ENCODE results near the gene COL6A5.
"Not testable (repeated sequence)": the region's sequence is repeated elsewhere in the genome, so short reads cannot be mapped to it uniquely, and the experiment has no call there.

The COL6A5 gene

GRCh38 chr3:130345487-130346079 is at the start of gene COL6A5:
Gene COL6A5 (plus strand): TSS chr3:130345672. CDS start chr3:130373639, 27,967 bp downstream.
- DNase-seq (ENCODE audit: low read depth in 2 of 2, low spot score in 1 of 2), result no peak

- no peak for DNase-seq (ENCODE audit: low read depth in 2 of 2, low spot score in 1 of 2)
Observed at GRCh38 chr3:130299531-130299930, 45.9 kb upstream of the COL6A5 start.

GRCh38 chr3:130300888-130301287 is 44.6 kb upstream of the COL6A5 start:
- no peak for DNase-seq (ENCODE audit: low read depth in 2 of 2, low spot score in 1 of 2)

- DNase-seq (ENCODE audit: low read depth in 2 of 2, low spot score in 1 of 2), result no peak
Observed at GRCh38 chr3:130310109-130310508, 35.4 kb upstream of the COL6A5 start.

GRCh38 chr3:130312374-130312773 is 33.1 kb upstream of the COL6A5 start:
- DNase-seq (ENCODE audit: low read depth in 2 of 2, low spot score in 1 of 2), result no peak

- no peak for DNase-seq (ENCODE audit: low read depth in 2 of 2, low spot score in 1 of 2)
Observed at GRCh38 chr3:130316169-130316568, 29.3 kb upstream of the COL6A5 start.

GRCh38 chr3:130323503-130323902 is 22.0 kb upstream of the COL6A5 start:
- DNase-seq (ENCODE audit: low read depth in 2 of 2, low spot score in 1 of 2), result no peak

GRCh38 chr3:130340766-130341165 is 4.7 kb upstream of the COL6A5 start:
- DNase-seq (ENCODE audit: low read depth in 2 of 2, low spot score in 1 of 2), result no peak

GRCh38 chr3:130341388-130341787 is 4.1 kb upstream of the COL6A5 start:
- DNase-seq (ENCODE audit: low read depth in 2 of 2, low spot score in 1 of 2), result no peak

GRCh38 chr3:130341882-130342281 is 3.6 kb upstream of the COL6A5 start:
- DNase-seq (ENCODE audit: low read depth in 2 of 2, low spot score in 1 of 2), result no peak

- DNase-seq (ENCODE audit: low read depth in 2 of 2, low spot score in 1 of 2), result no peak
Observed at GRCh38 chr3:130342821-130343661, 2.4 kb upstream of the COL6A5 start.

- not testable (repeated sequence) for DNase-seq (ENCODE audit: low read depth in 2 of 2, low spot score in 1 of 2)
Observed at GRCh38 chr3:130348258-130348657, 2.8 kb downstream of the COL6A5 start.

- DNase-seq (ENCODE audit: low read depth in 2 of 2, low spot score in 1 of 2), result no peak
Observed at GRCh38 chr3:130354430-130354829, 9.0 kb downstream of the COL6A5 start.

GRCh38 chr3:130374033-130374432 is 28.6 kb downstream of the COL6A5 start:
- DNase-seq (ENCODE audit: low read depth in 2 of 2, low spot score in 1 of 2), result no peak

GRCh38 chr3:130374908-130375307 is 29.4 kb downstream of the COL6A5 start:
- DNase-seq (ENCODE audit: low read depth in 2 of 2, low spot score in 1 of 2), result no peak

GRCh38 chr3:130377960-130378676 is 32.6 kb downstream of the COL6A5 start:
- no peak for DNase-seq (ENCODE audit: low read depth in 2 of 2, low spot score in 1 of 2)

GRCh38 chr3:130378677-130379191 is 33.3 kb downstream of the COL6A5 start:
- no peak for DNase-seq (ENCODE audit: low read depth in 2 of 2, low spot score in 1 of 2)

GRCh38 chr3:130379274-130379673 is 33.8 kb downstream of the COL6A5 start:
- no peak for DNase-seq (ENCODE audit: low read depth in 2 of 2, low spot score in 1 of 2)

GRCh38 chr3:130380398-130380797 is 34.9 kb downstream of the COL6A5 start:
- DNase-seq (ENCODE audit: low read depth in 2 of 2, low spot score in 1 of 2), result no peak

GRCh38 chr3:130383424-130383823 is 38.0 kb downstream of the COL6A5 start:
- DNase-seq (ENCODE audit: low read depth in 2 of 2, low spot score in 1 of 2), result no peak

- DNase-seq (ENCODE audit: low read depth in 2 of 2, low spot score in 1 of 2), result no peak
Observed at GRCh38 chr3:130384476-130385025, 39.1 kb downstream of the COL6A5 start.

Measured in stimulated activated CD8-positive, alpha-beta memory T cell treated with anti-CD3 and anti-CD28 coated beads, Interleukin-4, amount 100 ng/mL, for 4 hours (primary cell).